Gastroesophageal sphincter (tissue), 3 donors: ENCODE measurements around the gene DSPP.

ENCODE experiments used
- POLR2A ChIP-seq, 2 donors: fragments of 450-650 bp; IDR thresholded peaks; one replicate each; pipeline ENCODE4 v1.6.1; 2017; ENCODE audit warnings: antibody characterized with exemption in 2 of 2, mild to moderate bottlenecking in 2 of 2, moderate library complexity in 1 of 2
- TF ChIP-seq, protein P1 (sequence below), 4 experiments: fragments of 200-600 bp in 2 of 4; fragments of 450-650 bp in 2 of 4; sonication (generic) in 1 of 4; IDR thresholded peaks; one replicate each; pipeline ENCODE4 v1.5.1; 2017 to 2019; ENCODE audit warnings: antibody characterized with exemption in 4 of 4, mild to moderate bottlenecking in 2 of 4, moderate library complexity in 2 of 4

DNA sequence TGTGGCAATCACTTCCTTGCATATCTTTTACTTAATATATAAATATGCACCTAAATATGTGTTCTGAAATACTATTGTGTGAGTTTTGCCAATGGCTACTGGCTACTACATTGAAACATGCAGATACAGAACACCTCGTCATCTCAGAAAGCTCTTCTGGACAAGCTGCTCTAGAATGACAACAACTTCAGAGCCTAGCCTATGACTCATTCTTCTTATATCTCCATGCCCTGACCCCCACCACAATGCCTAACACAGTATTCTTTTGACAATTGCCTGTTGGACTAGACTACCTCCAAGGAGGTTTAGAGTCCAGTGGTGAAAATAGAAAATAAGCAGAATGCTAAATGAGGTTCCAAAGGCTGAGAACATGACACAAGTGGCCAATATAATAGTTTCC lies 24.1 kb downstream of the DSPP start:
- no peak for TF ChIP-seq POLR2A (IDR thresholded peaks at IDR 0.05)
- TF ChIP-seq, protein P1, sequence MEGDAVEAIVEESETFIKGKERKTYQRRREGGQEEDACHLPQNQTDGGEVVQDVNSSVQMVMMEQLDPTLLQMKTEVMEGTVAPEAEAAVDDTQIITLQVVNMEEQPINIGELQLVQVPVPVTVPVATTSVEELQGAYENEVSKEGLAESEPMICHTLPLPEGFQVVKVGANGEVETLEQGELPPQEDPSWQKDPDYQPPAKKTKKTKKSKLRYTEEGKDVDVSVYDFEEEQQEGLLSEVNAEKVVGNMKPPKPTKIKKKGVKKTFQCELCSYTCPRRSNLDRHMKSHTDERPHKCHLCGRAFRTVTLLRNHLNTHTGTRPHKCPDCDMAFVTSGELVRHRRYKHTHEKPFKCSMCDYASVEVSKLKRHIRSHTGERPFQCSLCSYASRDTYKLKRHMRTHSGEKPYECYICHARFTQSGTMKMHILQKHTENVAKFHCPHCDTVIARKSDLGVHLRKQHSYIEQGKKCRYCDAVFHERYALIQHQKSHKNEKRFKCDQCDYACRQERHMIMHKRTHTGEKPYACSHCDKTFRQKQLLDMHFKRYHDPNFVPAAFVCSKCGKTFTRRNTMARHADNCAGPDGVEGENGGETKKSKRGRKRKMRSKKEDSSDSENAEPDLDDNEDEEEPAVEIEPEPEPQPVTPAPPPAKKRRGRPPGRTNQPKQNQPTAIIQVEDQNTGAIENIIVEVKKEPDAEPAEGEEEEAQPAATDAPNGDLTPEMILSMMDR (IDR thresholded peaks at IDR 0.05) = no peak
